Naive thymus-derived CD4-positive, alpha-beta T cell (primary cell): ENCODE measurements around the gene SRGAP1. TPM values are rescaled to one million over a fixed set of nuclear protein-coding genes. Genes with fewer than 3 reads are reported as not detected.
"Not testable (repeated sequence)": the region's sequence is repeated elsewhere in the genome, so short reads cannot be mapped to it uniquely, and the experiment has no call there.

Experiments used
- ATAC-seq: fragments of 150-1000 bp; cut with Tn5 transposase; 2 replicates; pipeline ENCODE4 v1.10.0; 2021; ENCODE audit warnings: mild to moderate bottlenecking, moderate library complexity
- CTCF ChIA-PET: fragments of 350-600 bp; sonication (Branson Sonifier 250); formaldehyde crosslinking; loops from one replicate; lab custom pipeline; 2021; ENCODE audit warnings: antibody characterized with exemption; lab: Charles Lee
- POLR2A ChIA-PET: fragments of 350-600 bp; sonication (Branson Sonifier 250); formaldehyde crosslinking; loops from one replicate; lab custom pipeline; 2021; ENCODE audit warnings: antibody characterized with exemption, inconsistent platforms; lab: Charles Lee
- DNase-seq, 9 donors: peaks; one replicate each; pipeline versions ENCODE4 v3.0.0 to v3.0.0-alpha.2; 2020 to 2022; ENCODE audit warnings: mixed read lengths in 1 of 9
- H3K27ac ChIP-seq: one replicate; pipeline ENCODE4 v1.7.0; 2013; ENCODE audit warnings: mild to moderate bottlenecking, low read depth, low read length, moderate library complexity
- H3K27me3 ChIP-seq, 2 donors: one replicate each; pipeline ENCODE4 v1.7.0; 2013; ENCODE audit warnings: low read length in 2 of 2, mild to moderate bottlenecking in 2 of 2, moderate library complexity in 2 of 2; ENCODE audit not compliant: control insufficient read depth in 2 of 2, insufficient read depth in 2 of 2
- H3K36me3 ChIP-seq, 3 experiments: 1 replicate in 2 of 3; 2 replicates in 1 of 3; pipeline ENCODE4 v1.7.0; 2013; ENCODE audit warnings: low read length in 3 of 3, mild to moderate bottlenecking in 3 of 3, moderate library complexity in 1 of 3; ENCODE audit not compliant: insufficient read depth in 3 of 3, control insufficient read depth in 2 of 3
- H3K4me1 ChIP-seq, 2 donors: one replicate each; pipeline ENCODE4 v1.7.0; 2013; ENCODE audit warnings: low read length in 2 of 2, mild to moderate bottlenecking in 2 of 2, moderate library complexity in 1 of 2; ENCODE audit not compliant: control insufficient read depth in 2 of 2, insufficient read depth in 2 of 2
- H3K4me3 ChIP-seq: 2 replicates; pipeline ENCODE4 v1.7.0; 2013; ENCODE audit warnings: mild to moderate bottlenecking, low read length
- H3K9me3 ChIP-seq, 3 experiments: 1 replicate in 2 of 3; 2 replicates in 1 of 3; pipeline ENCODE4 v1.7.0; 2013; ENCODE audit warnings: low read length in 3 of 3; ENCODE audit not compliant: control insufficient read depth in 2 of 3
- H3K27ac Mint-ChIP-seq, 9 donors: one replicate each; pipeline ENCODE4 v1.8.0; 2020 to 2022; ENCODE audit warnings: mixed read lengths in 9 of 9, mild to moderate bottlenecking in 8 of 9, moderate library complexity in 5 of 9, inconsistent platforms in 2 of 9
- H3K27me3 Mint-ChIP-seq, 5 donors: one replicate each; pipeline ENCODE4 v1.8.0; 2021 to 2022; ENCODE audit warnings: mixed read lengths in 5 of 5, mild to moderate bottlenecking in 1 of 5
- H3K36me3 Mint-ChIP-seq, 5 donors: one replicate each; pipeline ENCODE4 v1.8.0; 2020 to 2022; ENCODE audit warnings: mixed read lengths in 5 of 5, mild to moderate bottlenecking in 3 of 5, inconsistent platforms in 1 of 5
- H3K4me1 Mint-ChIP-seq, 7 donors: one replicate each; pipeline ENCODE4 v1.8.0; 2020 to 2022; ENCODE audit warnings: mixed read lengths in 7 of 7, mild to moderate bottlenecking in 3 of 7, inconsistent platforms in 1 of 7
- H3K4me3 Mint-ChIP-seq, 10 donors: one replicate each; pipeline ENCODE4 v1.8.0; 2020 to 2022; ENCODE audit warnings: mild to moderate bottlenecking in 10 of 10, mixed read lengths in 10 of 10, moderate library complexity in 6 of 10, inconsistent platforms in 2 of 10
- H3K9me3 Mint-ChIP-seq, 11 donors: one replicate each; pipeline ENCODE4 v1.8.0; 2020 to 2022; ENCODE audit warnings: mixed read lengths in 11 of 11, mild to moderate bottlenecking in 4 of 11, inconsistent platforms in 1 of 11, moderate library complexity in 1 of 11
- intact Hi-C, 2 donors: fragments of 100-400 bp; cut with micrococcal nuclease; formaldehyde crosslinking; loops; one replicate each; pipeline ENCODE4 v1.15.1; 2023
- polyA plus RNA-seq, 2 donors: library from polyadenylated mRNA; unstranded; fragments of 300-500 nt; fragmentation: Illumina TruSeq; gene quantifications; one replicate each; pipeline ENCODE4 v1.2.3, GENCODE V29; 2021
- total RNA-seq, 6 experiments: library from RNA in 5 of 6; stranded (reverse) in 5 of 6; gene quantifications; 1 replicate in 5 of 6; 2 replicates in 1 of 6; pipeline ENCODE4 v1.2.3 and lab custom pipeline; 2021 to 2026

Gene SRGAP1
- total and polyA plus RNA-seq, 7 experiments from 2014 or later: 0.01 to 0.47 (median 0.08) TPM

DNA sequence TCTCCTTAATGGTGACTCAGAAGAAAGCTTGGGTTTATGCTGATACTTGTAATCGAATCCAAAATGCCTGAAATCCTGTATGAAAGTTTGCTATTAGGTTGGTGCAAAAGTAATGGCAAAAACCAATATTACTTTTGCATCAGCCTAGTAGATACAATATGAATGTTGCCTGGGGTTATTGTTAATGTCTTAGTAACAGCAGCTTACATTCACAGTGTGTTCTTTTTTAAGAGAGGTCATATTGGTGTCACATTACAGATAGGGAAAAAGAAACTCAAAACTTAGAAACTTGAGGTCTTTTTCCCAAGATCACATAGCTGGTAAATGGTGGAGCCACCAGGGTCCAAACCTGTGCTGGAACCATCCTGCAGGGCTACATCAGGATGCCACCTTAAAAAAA is 25.2 kb downstream of the SRGAP1 start:
- no peaks in the 10 kb centered on the region for H3K27me3 ChIP-seq
- Mint-ChIP-seq H3K4me3 (no peak overlapping the region), H3K36me3 (no peaks in the 10 kb centered on the region), H3K27me3 (peaks cover 2 to 36% (median 32%) of the 10 kb centered on the region in 5 donors), H3K4me1 (no peaks in the 10 kb centered on the region), H3K27ac (no peak overlapping the region), H3K9me3 (no peaks in the 10 kb centered on the region)
- no peak overlapping the region for H3K27ac ChIP-seq
- no peaks in the 10 kb centered on the region for H3K36me3 ChIP-seq
- H3K4me3 ChIP-seq: no peak overlapping the region
- no peaks in the 10 kb centered on the region for H3K9me3 ChIP-seq
- CTCF ChIA-PET: interaction anchor here (0.5 kb wide), 1 partner anchor 34 kb away, joined by 4 read pairs; no protein-coding TSS in a partner anchor
- H3K4me1 ChIP-seq: no peaks in the 10 kb centered on the region
- POLR2A ChIA-PET: no interaction called here
- no peak for DNase-seq
- ATAC-seq: no peak
- intact Hi-C loops: no loop called here

DNA sequence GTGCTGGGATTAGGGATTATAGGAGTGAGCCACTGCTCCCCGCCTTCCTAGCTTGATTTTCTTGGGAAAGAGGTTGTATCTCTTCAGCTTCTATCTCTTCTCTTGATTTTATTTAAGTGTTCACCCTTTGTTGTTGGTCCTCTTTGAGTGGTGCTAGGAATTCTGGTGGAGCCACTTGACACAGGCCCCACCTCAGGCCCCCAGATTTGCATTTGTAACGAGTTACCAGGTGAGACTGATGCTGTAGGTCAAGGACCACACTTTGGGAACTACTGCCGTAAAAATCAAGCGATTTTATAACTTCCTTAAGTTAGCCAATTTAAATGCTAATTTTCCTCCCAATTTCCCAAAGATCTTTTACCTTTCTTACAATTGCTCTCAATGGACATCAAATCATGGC is 26.3 kb downstream of the SRGAP1 start:
- ChIA-PET CTCF (no interaction called here), POLR2A (interaction anchor here (1.1 kb wide), 1 partner anchor 10 kb away, joined by 3 read pairs; no protein-coding TSS in a partner anchor)
- no peak for ATAC-seq
- no peak overlapping the region for H3K4me3 ChIP-seq
- no peaks in the 10 kb centered on the region for H3K9me3 ChIP-seq
- Mint-ChIP-seq H3K4me3 (no peak overlapping the region), H3K36me3 (no peaks in the 10 kb centered on the region), H3K27ac (no peak overlapping the region), H3K4me1 (no peaks in the 10 kb centered on the region), H3K27me3 (peaks cover 2 to 39% (median 32%) of the 10 kb centered on the region in 5 donors), H3K9me3 (no peaks in the 10 kb centered on the region)
- H3K36me3 ChIP-seq: no peaks in the 10 kb centered on the region
- no peaks in the 10 kb centered on the region for H3K4me1 ChIP-seq
- no peak overlapping the region for H3K27ac ChIP-seq
- DNase-seq: no peak
- intact Hi-C loops: no loop called here
- no peaks in the 10 kb centered on the region for H3K27me3 ChIP-seq

GRCh38 chr12:63874897-63875480 is 30.5 kb downstream of the SRGAP1 start:
- Histone ChIP-seq H3K4me3 (no peak overlapping the region), H3K36me3 (no peaks in the 10 kb centered on the region), H3K27me3 (no peaks in the 10 kb centered on the region), H3K27ac (no peak overlapping the region), H3K9me3 (no peaks in the 10 kb centered on the region), H3K4me1 (no peaks in the 10 kb centered on the region)
- ChIA-PET CTCF (no interaction called here), POLR2A (no interaction called here)
- Mint-ChIP-seq H3K27me3 (peaks cover 9 to 29% (median 25%) of the 10 kb centered on the region in 5 donors), H3K4me3 (no peak overlapping the region), H3K36me3 (no peaks in the 10 kb centered on the region), H3K27ac (no peak overlapping the region), H3K4me1 (no peaks in the 10 kb centered on the region), H3K9me3 (peaks cover 0 to 1% (median 0%) of the 10 kb centered on the region in 11 donors)
- intact Hi-C loops: no loop called here
- ATAC-seq (no peak), DNase-seq (no peak)

- Histone ChIP-seq H3K27ac (no peak overlapping the region), H3K9me3 (no peaks in the 10 kb centered on the region), H3K27me3 (no peaks in the 10 kb centered on the region), H3K4me3 (no peak overlapping the region), H3K36me3 (no peaks in the 10 kb centered on the region), H3K4me1 (no peaks in the 10 kb centered on the region)
- ChIA-PET POLR2A (no interaction called here), CTCF (no interaction called here)
- Mint-ChIP-seq H3K27ac (no peak overlapping the region), H3K4me1 (no peaks in the 10 kb centered on the region), H3K36me3 (no peaks in the 10 kb centered on the region), H3K27me3 (peaks cover 10 to 29% (median 21%) of the 10 kb centered on the region in 5 donors), H3K4me3 (no peak overlapping the region), H3K9me3 (peaks cover 0 to 1% (median 0%) of the 10 kb centered on the region in 11 donors)
- ATAC-seq (no peak), DNase-seq (no peak)
- intact Hi-C loops: no loop called here
Observed at GRCh38 chr12:63875703-63876102, 31.2 kb downstream of the SRGAP1 start.

- H3K27me3 ChIP-seq: no peaks in the 10 kb centered on the region
- H3K4me3 ChIP-seq: no peak overlapping the region
- no peak for DNase-seq
- H3K36me3 Mint-ChIP-seq: no peaks in the 10 kb centered on the region
- no peaks in the 10 kb centered on the region for H3K36me3 ChIP-seq
- no peak overlapping the region for H3K4me3 Mint-ChIP-seq
- no peak overlapping the region for H3K27ac ChIP-seq
- H3K9me3 Mint-ChIP-seq: peaks cover 0 to 1% (median 0%) of the 10 kb centered on the region in 11 donors
- H3K4me1 Mint-ChIP-seq: no peaks in the 10 kb centered on the region
- CTCF ChIA-PET: no interaction called here
- POLR2A ChIA-PET: no interaction called here
- no peaks in the 10 kb centered on the region for H3K9me3 ChIP-seq
- H3K4me1 ChIP-seq: no peaks in the 10 kb centered on the region
- H3K27me3 Mint-ChIP-seq: peaks cover 10 to 24% (median 18%) of the 10 kb centered on the region in 5 donors
- ATAC-seq: no peak
- intact Hi-C loops: no loop called here
- H3K27ac Mint-ChIP-seq: no peak overlapping the region
Observed at GRCh38 chr12:63876980-63877379, 32.5 kb downstream of the SRGAP1 start.

DNA sequence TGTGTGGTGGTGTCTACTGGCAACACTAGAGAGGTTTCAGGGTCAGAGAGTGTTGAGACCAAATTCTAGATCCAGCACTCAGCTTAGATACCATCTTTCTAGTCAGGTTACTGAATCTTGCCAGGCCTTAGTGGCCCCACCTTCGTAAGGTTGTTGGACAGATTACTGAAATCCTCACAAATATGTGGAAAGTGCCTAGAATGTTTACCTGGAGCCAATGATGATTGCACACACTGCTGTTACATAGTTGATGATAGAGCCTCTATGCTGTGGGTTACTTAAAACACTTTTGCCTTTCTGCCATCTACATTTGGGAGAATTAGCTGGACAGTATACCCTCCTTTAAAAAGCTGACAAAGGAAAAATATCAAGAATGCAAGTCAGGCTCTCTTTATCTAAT is 33.2 kb downstream of the SRGAP1 start:
- Mint-ChIP-seq H3K9me3 (peaks cover 0 to 1% (median 0%) of the 10 kb centered on the region in 11 donors), H3K4me3 (no peak overlapping the region), H3K4me1 (no peaks in the 10 kb centered on the region), H3K27me3 (peaks cover 8 to 21% (median 12%) of the 10 kb centered on the region in 5 donors), H3K27ac (no peak overlapping the region), H3K36me3 (no peaks in the 10 kb centered on the region)
- Histone ChIP-seq H3K27ac (no peak overlapping the region), H3K27me3 (no peaks in the 10 kb centered on the region), H3K4me3 (no peak overlapping the region), H3K4me1 (no peaks in the 10 kb centered on the region), H3K36me3 (no peaks in the 10 kb centered on the region), H3K9me3 (no peaks in the 10 kb centered on the region)
- CTCF ChIA-PET: no interaction called here
- no peak for DNase-seq
- intact Hi-C loops: no loop called here
- ATAC-seq: no peak
- POLR2A ChIA-PET: no interaction called here

DNA sequence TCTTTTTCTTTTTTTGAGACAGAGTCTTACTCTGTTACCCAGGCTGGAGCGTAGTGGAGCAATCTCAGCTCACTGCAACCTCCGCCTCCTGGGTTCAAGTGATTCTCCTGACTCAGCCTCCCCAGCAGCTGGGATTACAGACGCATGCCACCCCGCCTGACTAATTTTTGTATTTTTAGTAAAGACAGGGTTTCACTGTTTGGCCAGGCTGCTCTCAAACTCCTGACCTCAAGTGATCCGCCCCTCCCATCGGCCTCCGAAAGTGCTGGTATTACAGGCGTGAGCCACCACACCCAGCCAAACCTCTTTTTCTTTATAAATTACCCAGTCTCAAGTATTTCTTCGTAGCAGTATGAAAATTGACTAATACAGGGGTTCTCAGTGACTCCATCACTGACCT is 35.7 kb downstream of the SRGAP1 start:
- CTCF ChIA-PET, H3K9me3 Mint-ChIP-seq, intact Hi-C loops, H3K4me3 ChIP-seq, POLR2A ChIA-PET, H3K27ac Mint-ChIP-seq, H3K36me3 Mint-ChIP-seq, H3K36me3 ChIP-seq, H3K4me1 ChIP-seq, H3K9me3 ChIP-seq, H3K27ac ChIP-seq, H3K27me3 ChIP-seq, DNase-seq, H3K4me1 Mint-ChIP-seq, H3K4me3 Mint-ChIP-seq, ATAC-seq: not testable (repeated sequence)
- H3K27me3 Mint-ChIP-seq: peaks cover 5 to 16% (median 10%) of the 10 kb centered on the region in 5 donors
